Esophagus squamous epithelium (tissue), 4 donors: ENCODE results near the gene DHTKD1.

Source experiments
- POLR2A ChIP-seq, 4 donors: fragments of 450-650 bp; IDR thresholded peaks; one replicate each; pipeline ENCODE4 v1.6.1; 2017; ENCODE audit warnings: antibody characterized with exemption in 4 of 4, mild to moderate bottlenecking in 4 of 4, moderate library complexity in 3 of 4
- TF ChIP-seq, protein P1 (sequence below), 6 experiments: fragments of 450-650 bp in 4 of 6; fragments of 200-600 bp in 2 of 6; sonication (generic) in 2 of 6; IDR thresholded peaks; one replicate each; pipeline ENCODE4 v1.5.1; 2016 to 2019; ENCODE audit warnings: antibody characterized with exemption in 6 of 6, mild to moderate bottlenecking in 4 of 6, moderate library complexity in 4 of 6

DNA sequence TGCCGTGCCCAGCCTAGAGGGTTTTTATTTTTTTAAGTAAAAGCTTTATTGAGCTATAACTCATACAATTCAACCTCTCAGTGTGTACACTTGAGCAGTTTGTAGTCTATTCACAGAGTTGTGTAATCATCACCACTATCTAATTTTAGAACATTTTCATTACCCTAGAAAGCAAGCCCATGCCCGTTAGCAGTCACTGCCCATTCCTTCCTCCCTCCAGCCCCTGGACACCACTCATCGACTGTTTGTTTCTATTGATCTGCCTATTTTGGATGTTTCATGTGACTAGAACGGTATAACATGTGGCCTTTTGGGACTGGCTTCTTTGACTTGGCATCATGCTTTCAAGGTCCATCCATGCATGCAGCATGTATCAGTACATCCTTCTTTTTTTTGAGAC is 35.0 kb downstream of the DHTKD1 start:
- TF ChIP-seq, protein P1, sequence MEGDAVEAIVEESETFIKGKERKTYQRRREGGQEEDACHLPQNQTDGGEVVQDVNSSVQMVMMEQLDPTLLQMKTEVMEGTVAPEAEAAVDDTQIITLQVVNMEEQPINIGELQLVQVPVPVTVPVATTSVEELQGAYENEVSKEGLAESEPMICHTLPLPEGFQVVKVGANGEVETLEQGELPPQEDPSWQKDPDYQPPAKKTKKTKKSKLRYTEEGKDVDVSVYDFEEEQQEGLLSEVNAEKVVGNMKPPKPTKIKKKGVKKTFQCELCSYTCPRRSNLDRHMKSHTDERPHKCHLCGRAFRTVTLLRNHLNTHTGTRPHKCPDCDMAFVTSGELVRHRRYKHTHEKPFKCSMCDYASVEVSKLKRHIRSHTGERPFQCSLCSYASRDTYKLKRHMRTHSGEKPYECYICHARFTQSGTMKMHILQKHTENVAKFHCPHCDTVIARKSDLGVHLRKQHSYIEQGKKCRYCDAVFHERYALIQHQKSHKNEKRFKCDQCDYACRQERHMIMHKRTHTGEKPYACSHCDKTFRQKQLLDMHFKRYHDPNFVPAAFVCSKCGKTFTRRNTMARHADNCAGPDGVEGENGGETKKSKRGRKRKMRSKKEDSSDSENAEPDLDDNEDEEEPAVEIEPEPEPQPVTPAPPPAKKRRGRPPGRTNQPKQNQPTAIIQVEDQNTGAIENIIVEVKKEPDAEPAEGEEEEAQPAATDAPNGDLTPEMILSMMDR (IDR thresholded peaks at IDR 0.05) = no peak
- TF ChIP-seq POLR2A (IDR thresholded peaks at IDR 0.05) = no peak
